Measurements from ENCODE around the gene UPF3B. TPM values are rescaled to one million over a fixed set of nuclear protein-coding genes. Genes with fewer than 3 reads are reported as not detected.
"Not testable (repeated sequence)": the region's sequence is repeated elsewhere in the genome, so short reads cannot be mapped to it uniquely, and the experiment has no call there.

Gene UPF3B
- total RNA-seq, 1 donor from 2014 or later: 8.3 TPM

DNA sequence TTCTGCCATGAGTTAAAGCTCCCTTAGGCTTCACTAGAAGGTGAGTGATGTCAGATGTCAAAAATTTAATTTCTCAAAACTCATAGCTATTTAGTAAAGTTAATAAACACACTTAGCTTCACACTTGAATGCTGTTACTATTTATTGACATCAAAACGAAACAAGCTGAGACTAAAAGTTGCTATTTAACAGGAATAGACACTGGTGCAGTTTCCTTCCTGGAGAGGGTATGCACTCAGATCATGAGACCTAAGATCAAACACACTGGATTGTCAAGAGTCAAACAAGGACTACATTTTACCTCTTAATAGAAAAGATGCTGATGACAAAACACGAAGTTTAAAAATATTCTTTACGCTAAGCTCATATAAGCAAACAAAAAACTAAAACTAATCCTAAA is 18.9 kb downstream of the UPF3B start:
- Mint-ChIP-seq H3K36me3 (ENCODE audit: unreplicated experiment) (peaks cover 41% of the 10 kb centered on the region), H3K4me1 (ENCODE audit: unreplicated experiment) (no peaks in the 10 kb centered on the region), H3K9me3 (ENCODE audit: unreplicated experiment) (peaks cover 12% of the 10 kb centered on the region), H3K27ac (ENCODE audit: unreplicated experiment) (no peak overlapping the region), H3K27me3 (ENCODE audit: unreplicated experiment) (no peaks in the 10 kb centered on the region), H3K4me3 (ENCODE audit: unreplicated experiment) (no peak overlapping the region)
- DNase-seq (ENCODE audit: extremely low spot score, unreplicated experiment): no peak
- TF ChIP-seq, protein P1, sequence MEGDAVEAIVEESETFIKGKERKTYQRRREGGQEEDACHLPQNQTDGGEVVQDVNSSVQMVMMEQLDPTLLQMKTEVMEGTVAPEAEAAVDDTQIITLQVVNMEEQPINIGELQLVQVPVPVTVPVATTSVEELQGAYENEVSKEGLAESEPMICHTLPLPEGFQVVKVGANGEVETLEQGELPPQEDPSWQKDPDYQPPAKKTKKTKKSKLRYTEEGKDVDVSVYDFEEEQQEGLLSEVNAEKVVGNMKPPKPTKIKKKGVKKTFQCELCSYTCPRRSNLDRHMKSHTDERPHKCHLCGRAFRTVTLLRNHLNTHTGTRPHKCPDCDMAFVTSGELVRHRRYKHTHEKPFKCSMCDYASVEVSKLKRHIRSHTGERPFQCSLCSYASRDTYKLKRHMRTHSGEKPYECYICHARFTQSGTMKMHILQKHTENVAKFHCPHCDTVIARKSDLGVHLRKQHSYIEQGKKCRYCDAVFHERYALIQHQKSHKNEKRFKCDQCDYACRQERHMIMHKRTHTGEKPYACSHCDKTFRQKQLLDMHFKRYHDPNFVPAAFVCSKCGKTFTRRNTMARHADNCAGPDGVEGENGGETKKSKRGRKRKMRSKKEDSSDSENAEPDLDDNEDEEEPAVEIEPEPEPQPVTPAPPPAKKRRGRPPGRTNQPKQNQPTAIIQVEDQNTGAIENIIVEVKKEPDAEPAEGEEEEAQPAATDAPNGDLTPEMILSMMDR (IDR thresholded peaks at IDR 0.05): no peak

DNA sequence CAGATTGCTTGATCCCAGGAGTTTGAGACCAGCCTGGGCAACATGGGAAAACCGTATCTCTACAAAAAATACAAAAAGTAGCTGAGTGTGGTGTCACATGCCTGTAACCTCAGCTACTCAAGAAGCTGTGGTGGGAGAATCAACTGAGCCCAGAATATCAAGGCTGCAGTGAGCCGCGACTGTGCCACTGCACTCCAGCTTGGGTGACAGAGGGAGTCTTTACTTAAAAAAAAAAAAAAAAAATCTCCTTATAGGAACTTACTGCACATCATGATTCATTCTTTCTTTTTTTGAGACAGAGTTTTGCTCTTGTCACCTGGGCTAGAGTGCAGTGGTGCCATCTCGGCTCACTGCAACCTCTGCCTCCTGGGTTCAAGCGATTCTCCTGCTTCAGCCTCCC is 24.3 kb downstream of the UPF3B start:
- H3K4me1 Mint-ChIP-seq (ENCODE audit: unreplicated experiment): peaks cover 4% of the 10 kb centered on the region
- DNase-seq (ENCODE audit: extremely low spot score, unreplicated experiment): no peak
- no peak overlapping the region for H3K4me3 Mint-ChIP-seq (ENCODE audit: unreplicated experiment)
- H3K36me3 Mint-ChIP-seq (ENCODE audit: unreplicated experiment): peaks cover 20% of the 10 kb centered on the region
- H3K27ac Mint-ChIP-seq (ENCODE audit: unreplicated experiment): no peak overlapping the region
- peaks cover 15% of the 10 kb centered on the region for H3K9me3 Mint-ChIP-seq (ENCODE audit: unreplicated experiment)
- TF ChIP-seq, protein P1 (IDR thresholded peaks at IDR 0.05): no peak
- no peaks in the 10 kb centered on the region for H3K27me3 Mint-ChIP-seq (ENCODE audit: unreplicated experiment)

DNA sequence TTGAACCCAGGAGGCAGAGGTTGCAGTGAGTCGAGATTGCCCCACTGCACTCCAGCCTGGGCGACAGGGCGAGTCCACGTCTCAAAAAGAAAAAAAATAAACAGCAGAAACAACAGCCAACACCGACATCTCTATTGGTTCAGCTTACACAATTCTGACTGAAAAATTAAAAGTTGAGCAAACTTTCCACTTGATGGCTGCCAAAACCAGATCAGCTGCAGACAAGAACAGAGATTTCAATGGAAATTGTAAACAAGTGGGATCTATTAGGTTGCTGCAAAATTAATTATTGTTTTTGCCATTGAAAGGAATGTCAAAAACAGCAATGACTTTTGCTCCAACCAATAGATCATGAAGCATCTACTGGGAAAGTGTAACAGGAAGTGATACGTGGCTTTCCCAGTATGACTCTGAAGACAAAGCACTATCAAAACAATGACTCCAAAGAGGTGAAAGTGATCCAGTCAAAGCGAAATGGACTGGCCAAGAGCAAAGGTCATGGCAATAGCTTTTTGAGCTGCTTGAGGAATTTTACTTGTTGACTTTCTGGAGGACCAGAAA is 26.3 kb downstream of the UPF3B start:
- Mint-ChIP-seq H3K4me1 (ENCODE audit: unreplicated experiment) (peaks cover 4% of the 10 kb centered on the region), H3K9me3 (ENCODE audit: unreplicated experiment) (peaks cover 19% of the 10 kb centered on the region), H3K4me3 (ENCODE audit: unreplicated experiment) (no peak overlapping the region), H3K27me3 (ENCODE audit: unreplicated experiment) (no peaks in the 10 kb centered on the region), H3K27ac (ENCODE audit: unreplicated experiment) (no peak overlapping the region), H3K36me3 (ENCODE audit: unreplicated experiment) (peaks cover 14% of the 10 kb centered on the region)
- no peak for DNase-seq (ENCODE audit: extremely low spot score, unreplicated experiment)
- TF ChIP-seq, protein P1 (IDR thresholded peaks at IDR 0.05): no peak

DNA sequence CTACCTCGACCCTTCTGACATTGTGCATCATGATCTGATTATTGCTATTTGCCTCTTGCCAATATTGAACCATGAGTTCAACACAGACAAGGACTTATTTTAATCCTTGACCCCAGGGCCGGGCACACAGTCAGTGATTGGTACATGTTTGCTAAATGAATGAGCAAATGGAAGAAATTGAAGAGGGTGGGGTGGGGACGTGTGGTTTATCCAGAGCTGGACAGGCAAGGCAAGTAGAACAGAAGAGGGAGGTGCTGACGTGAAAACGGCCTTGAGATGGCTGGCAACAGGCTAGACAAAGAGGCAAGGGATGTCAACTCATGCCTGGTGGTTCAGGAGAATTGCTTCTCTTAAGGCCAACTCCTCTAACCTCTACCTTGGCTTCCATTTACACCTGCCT is 28.5 kb downstream of the UPF3B start:
- H3K4me1 Mint-ChIP-seq (ENCODE audit: unreplicated experiment); H3K4me3 Mint-ChIP-seq (ENCODE audit: unreplicated experiment); H3K36me3 Mint-ChIP-seq (ENCODE audit: unreplicated experiment); DNase-seq (ENCODE audit: extremely low spot score, unreplicated experiment); H3K27ac Mint-ChIP-seq (ENCODE audit: unreplicated experiment); H3K27me3 Mint-ChIP-seq (ENCODE audit: unreplicated experiment): not testable (repeated sequence)
- peaks cover 11% of the 10 kb centered on the region for H3K9me3 Mint-ChIP-seq (ENCODE audit: unreplicated experiment)

DNA sequence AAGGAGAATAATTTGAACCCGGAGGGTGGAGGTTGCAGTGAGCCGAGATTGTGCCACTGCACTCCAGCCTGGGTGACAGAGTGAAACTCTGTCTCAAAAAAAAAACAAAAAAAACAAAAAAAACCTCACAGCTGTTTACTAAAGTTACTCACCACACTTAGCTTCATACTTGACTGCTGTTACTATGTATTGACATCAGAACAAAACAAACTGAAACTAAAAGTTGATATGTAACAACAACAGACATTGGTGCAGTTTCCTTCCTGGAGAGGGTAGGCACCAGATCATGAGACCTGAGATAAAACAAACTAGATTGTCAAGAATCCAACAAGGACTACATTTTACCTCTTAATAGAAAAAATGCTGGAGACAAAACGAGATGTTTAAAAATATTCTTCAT is 31.1 kb downstream of the UPF3B start:
- not testable (repeated sequence) for DNase-seq (ENCODE audit: extremely low spot score, unreplicated experiment); H3K27me3 Mint-ChIP-seq (ENCODE audit: unreplicated experiment); H3K36me3 Mint-ChIP-seq (ENCODE audit: unreplicated experiment); H3K27ac Mint-ChIP-seq (ENCODE audit: unreplicated experiment); H3K4me3 Mint-ChIP-seq (ENCODE audit: unreplicated experiment); H3K9me3 Mint-ChIP-seq (ENCODE audit: unreplicated experiment); H3K4me1 Mint-ChIP-seq (ENCODE audit: unreplicated experiment)

DNA sequence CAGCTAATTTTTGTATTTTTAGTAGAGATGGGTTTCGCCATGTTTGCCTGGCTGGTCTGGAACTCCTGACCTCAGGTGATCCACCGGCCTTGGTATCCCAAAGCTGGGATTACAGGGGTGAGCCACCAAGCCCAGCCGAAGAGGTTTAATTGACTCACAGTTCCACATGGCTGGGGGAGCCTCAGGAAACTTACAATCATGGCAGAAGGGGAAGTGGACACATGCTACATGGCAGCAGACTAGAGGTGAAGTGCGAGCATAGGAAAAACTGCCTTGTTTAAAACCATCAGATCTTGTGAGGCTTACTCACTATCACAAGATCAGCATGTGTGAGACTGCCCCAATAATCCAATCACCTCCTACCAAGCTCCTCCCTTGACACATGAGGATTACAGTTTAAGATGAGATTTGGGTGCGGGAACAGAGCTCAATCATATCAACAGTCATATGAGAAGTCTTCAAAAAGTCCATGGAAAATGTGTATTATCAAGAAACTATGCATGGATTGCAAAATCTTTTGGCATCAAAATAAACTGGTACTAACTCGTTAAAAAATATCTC is 35.6 kb downstream of the UPF3B start:
- no peak for DNase-seq (ENCODE audit: extremely low spot score, unreplicated experiment)
- TF ChIP-seq, protein P1 (IDR thresholded peaks at IDR 0.05): no peak
- Mint-ChIP-seq H3K4me3 (ENCODE audit: unreplicated experiment) (no peak overlapping the region), H3K27ac (ENCODE audit: unreplicated experiment) (no peak overlapping the region), H3K36me3 (ENCODE audit: unreplicated experiment) (no peaks in the 10 kb centered on the region), H3K4me1 (ENCODE audit: unreplicated experiment) (no peaks in the 10 kb centered on the region), H3K27me3 (ENCODE audit: unreplicated experiment) (no peaks in the 10 kb centered on the region), H3K9me3 (ENCODE audit: unreplicated experiment) (peaks cover 9% of the 10 kb centered on the region)
